HuH-7 (cell line): ENCODE results near the gene CRIM1.

Experiments used
- DNase-seq: peaks from one replicate; pipeline ENCODE4 v3.0.0; 2011; ENCODE audit warnings: low spot score

Gene CRIM1

DNA sequence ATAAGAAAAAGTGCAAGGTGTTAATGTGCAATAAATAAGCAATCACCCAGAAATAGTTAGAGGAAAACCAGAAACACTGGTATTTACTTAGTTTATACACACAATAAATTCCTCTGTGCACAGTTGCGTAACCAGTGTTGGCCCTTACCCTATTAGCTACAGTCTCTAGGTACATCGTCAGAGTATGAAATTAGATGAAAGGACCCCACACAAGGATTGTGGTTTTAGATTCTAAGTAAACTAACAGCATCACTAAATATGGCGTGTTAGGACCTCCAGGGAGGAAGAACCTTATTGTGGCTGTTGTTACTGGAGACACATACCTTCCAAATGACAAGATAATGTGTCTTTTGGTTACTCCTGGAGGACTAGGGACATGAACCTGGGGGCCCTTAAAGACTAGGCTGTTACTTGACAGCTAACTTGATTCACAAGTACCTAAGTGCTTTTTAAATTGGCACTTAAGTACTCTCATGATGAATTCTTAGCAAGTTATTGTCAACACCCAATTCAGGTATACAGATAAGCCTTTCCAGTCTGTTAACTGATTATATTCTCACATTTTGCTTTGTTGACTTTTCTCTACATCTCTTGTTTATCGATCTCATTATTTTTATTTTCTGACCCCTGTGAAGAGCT lies 127.1 kb downstream of the CRIM1 start:
- DNase-seq: peak; percentile 40

- no peak for DNase-seq
Observed at GRCh38 chr2:36483290-36483689, 127.7 kb downstream of the CRIM1 start.

DNA sequence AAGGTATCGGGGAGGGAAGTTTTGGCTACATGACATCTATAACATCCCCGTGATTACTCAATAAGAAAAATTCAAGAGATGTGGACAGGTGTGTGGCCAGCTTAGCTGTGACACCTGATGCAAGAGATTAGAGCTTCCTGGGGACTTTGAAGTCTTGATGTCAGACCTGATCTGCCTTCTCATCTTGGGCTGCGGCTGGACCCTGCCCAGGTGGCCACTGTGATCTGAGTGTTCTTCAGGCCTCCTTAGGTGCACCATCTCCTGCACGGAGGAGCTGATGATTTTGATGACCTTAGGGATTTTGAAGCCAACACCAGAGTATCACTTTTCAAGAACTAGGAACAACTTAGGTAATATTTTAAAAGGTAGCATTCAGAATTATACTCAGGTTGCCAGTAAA lies 128.9 kb downstream of the CRIM1 start:
- no peak for DNase-seq

- DNase-seq: no peak
Observed at GRCh38 chr2:36485521-36485920, 129.9 kb downstream of the CRIM1 start.

- no peak for DNase-seq
Observed at GRCh38 chr2:36486521-36487044, 131.0 kb downstream of the CRIM1 start.

DNA sequence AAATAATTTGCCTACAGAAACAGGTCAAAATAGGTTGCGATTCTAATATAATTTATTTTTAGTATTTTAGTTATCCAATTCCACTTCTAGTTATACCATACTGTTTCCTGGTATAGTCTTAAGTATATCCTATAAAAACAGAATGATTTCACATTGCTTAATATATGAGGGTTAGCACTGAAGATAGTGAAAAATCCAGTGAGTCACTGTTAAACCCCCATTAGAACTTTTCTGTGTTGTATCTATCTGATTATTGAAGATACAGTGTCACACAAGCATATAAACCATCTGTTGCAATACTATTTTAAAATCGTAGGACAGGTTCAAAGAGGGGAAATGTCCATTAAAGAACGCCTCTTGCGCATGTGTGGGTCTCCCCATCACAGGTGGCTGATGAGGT lies 132.4 kb downstream of the CRIM1 start:
- no peak for DNase-seq

GRCh38 chr2:36489281-36489680 lies 133.7 kb downstream of the CRIM1 start:
- DNase-seq: no peak

DNA sequence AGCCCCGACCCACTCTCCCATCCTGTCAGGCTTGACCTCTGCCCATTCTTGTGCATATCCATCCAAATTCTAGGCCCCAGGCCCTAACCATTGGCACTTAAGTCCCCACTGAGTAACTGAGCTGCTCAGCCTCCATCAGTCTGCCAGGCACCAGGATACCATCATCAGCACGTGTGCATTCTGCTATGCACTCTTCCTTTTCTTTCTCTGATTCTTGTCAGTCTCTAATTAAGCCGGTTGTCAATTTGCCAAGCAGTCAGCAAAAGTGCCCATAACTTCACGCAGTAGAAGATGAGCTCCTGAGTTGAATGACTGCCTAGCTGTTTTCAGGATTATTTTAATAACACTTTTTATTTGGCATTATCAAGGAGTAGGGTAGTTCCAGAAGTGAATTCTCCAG lies 135.2 kb downstream of the CRIM1 start:
- no peak for DNase-seq

- DNase-seq: peak; percentile 27
Observed at GRCh38 chr2:36492216-36492945, 136.8 kb downstream of the CRIM1 start.

DNA sequence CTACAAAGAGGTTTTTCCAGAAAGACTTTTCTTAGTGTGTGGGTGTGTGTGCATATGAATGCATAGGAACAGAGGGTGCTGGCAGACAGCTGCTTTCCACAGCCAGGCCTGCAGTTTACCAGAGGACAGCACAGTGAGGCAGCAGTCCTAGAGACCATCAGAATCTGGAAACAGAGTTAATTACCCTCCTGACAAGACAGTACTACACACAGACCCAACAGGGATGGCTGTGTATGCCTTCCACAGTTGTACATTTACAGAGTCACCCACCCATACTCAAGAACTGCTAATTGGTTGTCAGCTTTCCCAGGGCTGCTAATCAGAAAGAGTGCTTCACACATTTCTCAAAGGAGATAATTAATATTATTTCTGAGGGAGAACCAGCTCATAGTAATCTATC lies 137.7 kb downstream of the CRIM1 start:
- DNase-seq: no peak

- DNase-seq: no peak
Observed at GRCh38 chr2:36497570-36498163, 142.1 kb downstream of the CRIM1 start.

GRCh38 chr2:36499128-36499820 lies 143.7 kb downstream of the CRIM1 start:
- no peak for DNase-seq

DNA sequence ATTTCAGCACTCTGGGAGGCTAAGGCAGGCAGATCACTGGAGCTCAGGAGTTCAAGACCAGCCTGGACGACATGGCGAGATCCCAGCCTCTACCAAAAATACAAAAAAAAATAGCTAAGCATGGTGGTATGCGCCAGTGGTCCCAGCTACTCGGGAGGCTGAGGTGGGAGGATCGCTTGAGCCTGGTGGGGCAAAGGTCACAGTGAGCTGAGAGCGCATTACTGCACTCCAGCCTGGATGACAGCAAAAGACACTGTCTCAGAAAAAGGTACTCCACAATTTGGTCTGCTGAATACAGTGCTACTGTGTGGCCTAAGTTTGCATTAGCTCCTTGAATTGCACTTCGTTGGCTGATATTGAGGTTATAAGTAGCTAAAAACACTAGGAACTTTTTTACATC lies 144.5 kb downstream of the CRIM1 start:
- DNase-seq: no peak

DNA sequence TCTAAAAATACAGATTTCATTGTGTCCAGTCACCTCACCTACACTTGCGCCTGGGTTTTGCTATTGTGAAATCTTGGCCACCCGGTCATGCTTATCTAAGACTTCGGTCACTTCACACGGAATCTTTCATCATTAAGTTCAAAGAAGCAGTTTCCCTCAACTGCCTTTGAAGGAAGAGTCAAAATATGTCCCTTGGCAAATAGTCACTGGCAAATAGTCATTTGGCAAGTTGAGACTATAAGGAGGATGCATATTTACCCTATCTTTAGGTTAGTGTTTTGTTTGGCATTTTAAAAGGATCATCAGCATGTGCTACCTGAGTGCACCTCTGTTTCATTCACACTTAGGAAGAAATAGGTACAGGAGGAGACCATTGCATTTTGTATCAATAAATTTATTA lies 146.5 kb downstream of the CRIM1 start:
- peak; percentile 32 for DNase-seq

- DNase-seq: peak; percentile 51
Observed at GRCh38 chr2:36507408-36507812, 151.8 kb downstream of the CRIM1 start.

GRCh38 chr2:36509075-36509474 lies 153.5 kb downstream of the CRIM1 start:
- no peak for DNase-seq

DNA sequence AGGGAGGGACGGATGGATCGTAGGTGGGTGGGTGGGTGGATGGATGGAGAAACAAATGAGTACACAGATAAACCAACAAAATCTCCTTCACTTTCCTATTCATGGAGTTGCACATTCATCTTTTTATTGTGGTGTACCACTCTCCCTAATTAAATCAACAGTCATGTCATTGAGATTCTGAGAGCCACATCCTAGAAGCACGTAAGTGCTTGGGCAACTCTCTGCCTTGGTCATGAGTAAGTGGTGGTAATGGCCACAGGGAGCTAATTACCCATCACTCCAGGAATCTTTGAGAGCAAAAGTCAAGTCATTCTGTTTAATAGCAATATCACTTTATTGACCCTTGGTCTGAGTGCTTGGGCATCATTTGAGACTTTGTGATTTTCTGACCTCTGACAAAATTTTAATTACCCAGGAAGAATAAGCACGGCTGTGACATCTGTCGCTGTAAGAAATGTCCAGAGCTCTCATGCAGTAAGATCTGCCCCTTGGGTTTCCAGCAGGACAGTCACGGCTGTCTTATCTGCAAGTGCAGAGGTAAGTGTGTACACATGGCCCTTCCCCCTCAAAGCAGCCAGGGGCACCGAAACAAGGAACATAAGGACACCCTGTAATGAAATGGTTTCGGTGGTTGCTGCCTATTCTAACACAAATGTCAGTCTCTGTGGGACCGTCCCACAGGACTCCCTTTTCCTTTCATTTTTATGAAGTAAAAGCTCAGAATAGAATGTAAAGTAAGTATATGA lies 156.5 kb downstream of the CRIM1 start:
- DNase-seq: no peak

DNA sequence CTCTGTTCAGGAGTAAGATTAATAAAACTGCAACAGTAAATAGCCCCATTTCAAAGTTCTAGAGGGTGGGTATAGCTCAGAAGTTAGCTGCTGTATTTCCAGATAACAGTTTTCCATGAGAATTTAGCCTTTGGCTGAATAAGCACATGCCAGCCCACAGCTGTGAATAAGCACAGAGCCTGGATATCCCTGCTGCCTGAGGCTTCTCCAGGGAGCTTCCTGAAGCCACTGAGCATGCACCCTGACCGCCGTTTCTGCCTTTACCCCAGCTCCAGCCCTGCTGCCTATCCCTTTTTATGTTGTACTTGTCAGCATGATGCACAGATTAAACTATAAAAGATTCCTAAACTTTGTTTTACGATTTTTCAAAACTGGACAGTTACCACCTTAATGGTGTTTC lies 157.1 kb downstream of the CRIM1 start:
- DNase-seq: no peak

- DNase-seq: no peak
Observed at GRCh38 chr2:36513661-36514060, 158.1 kb downstream of the CRIM1 start.

GRCh38 chr2:36515538-36515937 lies 160.0 kb downstream of the CRIM1 start:
- DNase-seq: no peak

DNA sequence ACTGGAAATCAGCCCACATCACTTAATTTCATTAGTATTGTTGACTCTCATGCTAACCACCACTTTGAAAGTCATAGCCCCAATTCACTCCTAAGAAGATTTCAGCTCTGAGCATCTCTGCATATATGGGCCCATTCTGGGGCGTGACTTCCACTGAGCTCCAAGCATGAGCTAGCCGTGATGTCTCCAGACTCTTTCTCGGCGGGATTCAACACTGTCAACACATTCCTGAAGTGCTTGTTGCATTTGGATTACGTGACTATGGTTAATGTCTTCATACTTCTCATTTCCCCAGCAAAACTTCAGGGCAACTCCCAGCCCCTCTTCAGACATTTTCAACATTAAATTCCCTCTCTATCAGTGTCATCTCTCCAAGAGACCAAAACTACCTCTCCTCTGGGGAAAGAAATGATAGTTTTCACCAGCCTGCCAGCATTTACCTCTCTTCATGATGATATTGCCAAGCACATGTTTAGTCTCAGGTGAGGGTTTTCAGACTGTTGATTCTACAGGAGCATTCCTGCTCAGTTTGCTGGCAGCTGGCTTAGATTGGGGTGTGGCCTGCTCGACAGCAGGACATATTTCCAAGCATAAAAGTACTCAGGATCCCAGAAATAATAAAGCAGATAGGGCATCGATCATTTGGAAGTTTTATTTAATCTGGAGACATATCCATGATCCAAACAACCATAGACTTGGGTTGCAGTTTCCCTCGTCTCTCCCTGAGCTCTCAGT lies 160.7 kb downstream of the CRIM1 start:
- DNase-seq: no peak
